HG03571 (cell line): ENCODE measurements around the gene LMO2.
"Not testable (repeated sequence)": the region's sequence is repeated elsewhere in the genome, so short reads cannot be mapped to it uniquely, and the experiment has no call there.

Source experiments
- ATAC-seq: cut with Tn5 transposase; IDR thresholded peaks from one replicate; pipeline ENCODE4 v1.9.1; 2021; ENCODE audit not compliant: unreplicated experiment

Gene LMO2

DNA sequence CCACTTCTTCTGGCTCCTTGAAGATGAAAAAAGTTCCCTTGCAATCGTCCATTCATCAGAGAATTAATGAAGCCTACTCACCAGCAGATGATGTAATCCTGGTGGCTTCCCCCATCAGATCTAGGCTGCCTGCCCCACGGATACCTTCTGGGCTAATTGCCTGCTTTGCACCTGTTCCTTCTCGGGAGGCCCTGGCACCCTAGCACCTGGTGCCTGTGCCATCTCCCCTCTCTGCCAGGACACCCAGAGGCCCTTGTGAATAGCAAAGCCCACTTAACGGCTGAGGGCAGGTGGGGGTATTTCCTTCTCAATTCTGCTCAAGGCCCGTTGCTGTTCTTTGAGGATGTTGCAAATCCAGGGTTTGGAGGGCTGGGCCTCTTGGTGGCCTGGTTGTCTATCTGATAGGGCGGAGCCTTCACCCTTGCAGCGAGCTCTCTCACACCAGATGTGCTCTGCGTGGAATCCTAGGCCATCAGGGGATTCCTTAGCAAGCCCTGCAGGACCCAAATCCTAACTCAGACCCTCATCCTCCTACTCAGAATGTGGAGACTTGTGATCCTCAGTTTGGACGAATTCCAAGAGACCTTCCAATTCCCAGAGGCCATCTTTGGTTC lies at the start of gene LMO2:
Gene LMO2 (minus strand): TSS at position 363 of the 614 bp plus-strand sequence. CDS start 22,360 bp downstream, outside the sequence.
- no peak for ATAC-seq

GRCh38 chr11:33940538-33940815 lies 48.6 kb upstream of the LMO2 start:
- no peak for ATAC-seq

DNA sequence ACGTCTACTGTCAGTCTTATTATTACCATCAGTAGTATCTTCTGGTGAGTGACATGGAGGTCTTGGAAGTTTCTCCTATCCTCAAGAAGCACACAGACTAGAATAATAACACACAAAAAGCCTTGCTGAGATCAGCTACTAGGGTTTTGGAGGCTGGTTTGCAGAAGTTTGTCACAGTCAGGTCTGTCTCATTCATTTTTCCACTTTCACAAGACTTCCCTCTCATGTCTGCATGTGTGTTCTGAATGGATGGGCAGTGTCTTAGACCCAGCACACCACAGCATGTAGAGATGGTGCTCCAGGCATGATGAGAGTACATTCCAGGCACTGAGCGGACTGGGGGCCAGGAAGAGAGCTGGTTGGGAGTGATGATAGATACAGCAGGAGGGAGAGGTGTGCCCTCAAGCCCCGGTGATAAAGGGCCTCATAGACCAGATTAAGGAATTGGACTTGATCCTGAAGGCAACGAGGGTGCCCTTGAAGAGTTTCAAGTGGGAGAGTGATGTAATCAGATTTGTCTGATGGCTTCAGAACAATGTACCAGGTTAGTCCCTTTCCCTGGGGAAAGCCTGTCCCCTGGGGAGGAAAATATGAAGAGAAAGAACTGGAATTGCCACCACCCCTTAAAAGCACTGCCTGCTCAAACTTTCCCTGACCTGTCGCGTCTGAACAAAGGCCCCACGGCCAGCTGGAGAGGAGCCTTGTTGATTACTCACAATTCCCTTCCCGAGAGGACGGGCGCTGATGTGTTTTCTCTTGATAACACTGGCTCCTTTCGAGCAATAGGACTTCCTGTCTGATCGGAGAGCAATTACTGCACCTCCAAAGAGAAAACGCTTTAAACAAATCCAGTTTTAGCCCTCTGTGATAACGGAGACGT lies 45.1 kb upstream of the LMO2 start:
- ATAC-seq: no peak

- no peak for ATAC-seq
These were observed 43.9 kb upstream of the LMO2 start for GRCh38 chr11:33935461-33936456.

GRCh38 chr11:33935005-33935404 lies 43.1 kb upstream of the LMO2 start:
- no peak for ATAC-seq

- ATAC-seq: no peak
These were observed 42.6 kb upstream of the LMO2 start for GRCh38 chr11:33934450-33934849.

DNA sequence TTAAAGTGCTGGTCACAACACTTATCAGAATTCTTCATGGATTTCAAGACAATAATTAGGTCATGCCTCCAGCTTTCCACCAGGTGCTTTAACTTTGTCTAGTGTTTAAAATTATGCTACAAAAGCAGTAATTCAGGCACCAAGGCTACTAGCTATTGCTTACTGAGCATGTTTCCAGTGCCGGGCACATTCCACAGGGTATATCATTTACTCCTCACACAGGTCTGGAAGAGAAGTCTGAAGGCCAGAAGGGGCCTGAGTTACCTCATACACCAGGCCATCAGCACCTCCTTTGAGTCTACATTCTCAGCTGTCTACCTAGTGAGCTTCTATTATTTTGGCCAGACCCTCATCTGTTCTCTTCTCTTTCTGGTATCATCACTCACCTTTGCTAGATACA lies 41.7 kb upstream of the LMO2 start:
- no peak for ATAC-seq

- no peak for ATAC-seq
These were observed 40.8 kb upstream of the LMO2 start for GRCh38 chr11:33932721-33933120.

- ATAC-seq: not testable (repeated sequence)
These were observed 40.0 kb upstream of the LMO2 start for GRCh38 chr11:33931739-33932366.

- ATAC-seq: no peak
These were observed 39.2 kb upstream of the LMO2 start for GRCh38 chr11:33931067-33931466.

GRCh38 chr11:33930317-33931021 lies 38.6 kb upstream of the LMO2 start:
- no peak for ATAC-seq

DNA sequence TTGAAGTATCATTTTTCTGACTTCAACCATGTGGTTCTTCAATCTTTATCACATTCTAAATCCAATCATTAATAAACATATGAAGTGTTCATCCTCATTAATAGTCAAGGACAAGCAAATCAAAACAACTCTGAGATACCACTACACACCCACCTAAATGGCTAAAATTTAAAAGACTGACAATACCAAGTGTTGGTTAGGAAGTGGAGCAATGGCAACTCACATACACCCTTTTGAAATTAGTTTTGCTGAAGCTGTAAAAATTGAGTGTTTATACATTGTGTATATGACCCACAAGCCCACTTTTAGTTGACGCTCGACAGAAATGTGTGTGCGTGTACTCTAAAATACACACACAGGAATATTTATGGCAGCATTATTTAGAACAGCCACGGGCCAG lies 36.7 kb upstream of the LMO2 start:
- no peak for ATAC-seq

- ATAC-seq: no peak
These were observed 35.0 kb upstream of the LMO2 start for GRCh38 chr11:33926671-33927552.

DNA sequence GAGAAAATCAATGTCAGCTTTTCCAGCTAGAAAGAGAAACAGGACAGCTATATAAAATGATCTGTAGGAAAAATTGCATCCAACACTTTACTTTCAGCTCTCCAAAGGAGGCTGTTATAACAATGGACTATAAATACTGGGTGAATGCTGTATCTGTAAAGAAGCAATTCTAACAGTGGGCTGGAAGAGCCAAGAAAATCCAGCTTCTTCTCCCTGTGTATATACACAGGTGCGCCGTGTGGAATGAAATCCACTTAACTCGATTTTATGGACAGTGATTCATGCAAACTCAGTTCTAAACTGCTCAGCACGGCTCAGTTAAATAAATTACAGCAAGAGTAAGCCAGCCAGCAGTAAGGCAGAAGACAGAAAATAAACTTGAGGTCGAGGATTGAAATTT lies 32.5 kb upstream of the LMO2 start:
- no peak for ATAC-seq

- ATAC-seq: no peak
These were observed 31.8 kb upstream of the LMO2 start for GRCh38 chr11:33923626-33924025.

- ATAC-seq: peak; percentile 87
These were observed 29.1 kb upstream of the LMO2 start for GRCh38 chr11:33920838-33921613.

DNA sequence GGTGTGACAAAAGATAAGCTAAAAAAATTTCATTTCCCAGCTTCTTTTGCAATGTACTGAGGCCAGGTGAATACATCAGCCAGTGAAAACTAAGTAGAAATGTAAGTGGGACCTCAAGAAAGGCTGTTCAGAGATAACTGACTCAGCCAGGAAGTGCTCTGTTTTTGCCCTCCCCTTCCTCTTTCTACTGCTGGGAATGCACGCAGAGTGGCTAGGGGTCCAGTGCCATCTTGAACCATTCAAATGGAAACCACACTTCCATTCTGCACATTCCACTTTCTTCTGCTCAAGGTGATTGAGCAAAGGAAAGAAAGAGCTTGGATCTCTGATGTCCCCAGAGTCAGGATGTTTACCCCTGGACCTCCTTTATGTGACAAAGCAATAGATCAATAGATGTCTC lies 27.8 kb upstream of the LMO2 start:
- ATAC-seq: no peak

- ATAC-seq: not testable (repeated sequence)
These were observed 25.5 kb upstream of the LMO2 start for GRCh38 chr11:33917402-33917801.

DNA sequence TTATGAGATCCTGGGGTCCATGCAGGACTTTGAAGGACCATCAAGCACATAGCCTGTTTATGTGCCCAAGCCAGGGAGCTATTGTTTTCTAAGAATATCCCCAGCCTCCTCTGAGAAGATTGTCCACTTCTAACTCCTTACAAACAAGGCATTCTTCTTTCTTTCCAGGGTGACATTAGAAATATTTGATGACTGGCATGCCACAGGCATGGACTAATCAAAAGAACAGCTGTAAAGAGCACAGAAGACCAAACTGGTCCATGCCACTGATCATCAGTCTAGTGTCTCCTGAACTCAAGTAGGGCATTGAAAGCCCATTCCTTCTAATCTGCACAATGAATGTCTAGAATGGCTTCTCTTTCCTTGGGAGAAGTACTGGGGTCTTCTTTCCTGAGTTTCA lies 24.9 kb upstream of the LMO2 start:
- ATAC-seq: no peak
